GM12878 (cell line): ENCODE data around the gene NEK8. TPM values are rescaled to one million over a fixed set of nuclear protein-coding genes. Genes with fewer than 3 reads are reported as not detected.
A peak's percentile ranks its signal among the peaks of the same experiment; 100 is the strongest.

Experiments
- BACH1 ChIP-seq: fragments of 450-650 bp; IDR thresholded peaks from 2 replicates; pipeline ENCODE4 v1.6.1; 2017; ENCODE audit warnings: mild to moderate bottlenecking, borderline replicate concordance
- CREB1 ChIP-seq: IDR thresholded peaks from 2 replicates; pipeline ENCODE4 v1.6.1; 2012; ENCODE audit warnings: low read depth, mild to moderate bottlenecking, inconsistent platforms
- DPF2 ChIP-seq: fragments of 450-650 bp; IDR thresholded peaks from 2 replicates; pipeline ENCODE4 v1.6.1; 2017; ENCODE audit warnings: mild to moderate bottlenecking
- E4F1 ChIP-seq: fragments of 450-650 bp; IDR thresholded peaks from 2 replicates; pipeline ENCODE4 v1.6.1; 2018; ENCODE audit warnings: borderline replicate concordance, mild to moderate bottlenecking; ENCODE audit not compliant: partially characterized antibody
- EED ChIP-seq: sonication (generic); IDR thresholded peaks from 2 replicates; pipeline ENCODE4 v1.6.1; 2016; ENCODE audit warnings: antibody characterized with exemption, low read depth
- IRF4 ChIP-seq: IDR thresholded peaks from 2 replicates; pipeline ENCODE4 v1.6.1; 2011; ENCODE audit warnings: low read depth, low read length
- LARP7 ChIP-seq: fragments of 450-650 bp; IDR thresholded peaks from 2 replicates; pipeline ENCODE4 v1.6.1; 2017; ENCODE audit warnings: mild to moderate bottlenecking
- MEF2B ChIP-seq: fragments of 450-650 bp; IDR thresholded peaks from 2 replicates; pipeline ENCODE4 v1.6.1; 2018; ENCODE audit warnings: mild to moderate bottlenecking, moderate library complexity; ENCODE audit not compliant: partially characterized antibody, poor library complexity, severe bottlenecking
- MTA2 ChIP-seq: fragments of 450-650 bp; IDR thresholded peaks from 2 replicates; pipeline ENCODE4 v1.6.1; 2016; ENCODE audit warnings: low read depth, mild to moderate bottlenecking, moderate library complexity
- MTA3 ChIP-seq: IDR thresholded peaks from 2 replicates; pipeline ENCODE4 v1.6.1; 2012; ENCODE audit warnings: low read length, inconsistent platforms, borderline replicate concordance
- MYC ChIP-seq: IDR thresholded peaks from 2 replicates; pipeline ENCODE4 v1.6.1; 2011; ENCODE audit warnings: mild to moderate bottlenecking, low read length, moderate library complexity, inconsistent platforms; ENCODE audit not compliant: insufficient read depth, insufficient replicate concordance, insufficient read length, severe bottlenecking
- NFYA ChIP-seq: IDR thresholded peaks from 2 replicates; pipeline ENCODE4 v1.6.1; 2011; ENCODE audit warnings: low read depth, mild to moderate bottlenecking, low read length, improper control_type of control experiment, borderline replicate concordance
- NR2C2 ChIP-seq: IDR thresholded peaks from 2 replicates; pipeline ENCODE4 v1.6.1; 2011; ENCODE audit warnings: borderline replicate concordance, low read depth; ENCODE audit not compliant: control insufficient read depth, insufficient read length
- PBX3 ChIP-seq: IDR thresholded peaks from 2 replicates; pipeline ENCODE4 v1.6.1; 2011; ENCODE audit warnings: mild to moderate bottlenecking, low read depth, low read length, moderate library complexity; ENCODE audit not compliant: insufficient replicate concordance
- RELB ChIP-seq: fragments of 450-650 bp; IDR thresholded peaks from 2 replicates; pipeline ENCODE4 v1.6.1; 2017; ENCODE audit warnings: low read depth, mild to moderate bottlenecking, moderate library complexity
- RUNX3 ChIP-seq: IDR thresholded peaks from 2 replicates; pipeline ENCODE4 v1.6.1; 2012; ENCODE audit warnings: low read length, inconsistent platforms
- SPI1 ChIP-seq: IDR thresholded peaks from 2 replicates; pipeline ENCODE4 v1.6.1; 2011; ENCODE audit warnings: low read depth, mild to moderate bottlenecking, low read length, moderate library complexity, borderline replicate concordance; ENCODE audit not compliant: insufficient read depth
- polyA plus RNA-seq, 11 experiments: library from polyadenylated mRNA; depleted of rRNA in 4 of 11; unstranded in 6 of 11; stranded (reverse) in 5 of 11; fragments of >200 nt; fragmentation: Nextera tagmentation in 4 of 11; fragmentation: Illumina TruSeq in 1 of 11; extraction: Ambion mirVana in 4 of 11; extraction: Trizol in 1 of 11; gene quantifications; 1 replicate in 1 of 11; 2 replicates in 10 of 11; pipeline versions ENCODE4 v1.2.1 to v1.2.3, GENCODE V29; 2011 to 2016; ENCODE audit warnings: inconsistent platforms in 2 of 11, missing spikeins in 2 of 11, low read depth in 1 of 11
- total RNA-seq, 4 experiments: library from RNA; depleted of rRNA in 3 of 4; stranded (reverse); fragments of >200 nt in 3 of 4; fragmentation: Illumina TruSeq in 1 of 4; extraction: Trizol in 1 of 4; gene quantifications; 2 replicates each; pipeline versions ENCODE4 v1.2.1 to v1.2.3, GENCODE V29; 2013 to 2021
- TF ChIP-seq, protein P1 (sequence below): IDR thresholded peaks from 2 replicates; pipeline ENCODE4 v1.6.1; 2012; ENCODE audit warnings: low read depth, low read length, improper control_type of control experiment
- TF ChIP-seq, protein P2 (sequence below): fragments of 450-650 bp; conservative IDR thresholded peaks from 2 replicates; pipeline ENCODE4 v1.6.1; 2017; ENCODE audit warnings: mild to moderate bottlenecking, moderate library complexity

NEK8 gene
- total and polyA plus RNA-seq, 10 of the 15 experiments (the other 5 are each of a cell fraction or from before 2014, with no cell fraction given) = 2.3 to 14.3 (median 9.4) TPM

- TF ChIP-seq NFYA (no peak), IRF4 (peak; percentile 67; the same call in 1 of the 2 replicates), E4F1 (no peak), MTA3 (0 out of 2 replicates have a peak, but pooled peaks have one; percentile 71), MYC (no peak), BACH1 (no peak), DPF2 (0 out of 2 replicates have a peak, but pooled peaks have one; percentile 38), EED (peak; percentile 74), NR2C2 (no peak), MTA2 (peak; percentile 39; the same call in 1 of the 2 replicates), SPI1 (no peak), RUNX3 (peak; percentile 96), CREB1 (0 out of 2 replicates have a peak, but pooled peaks have one; percentile 7), PBX3 (no peak), MEF2B (peak; percentile 11), LARP7 (peak; percentile 46; the same call in 1 of the 2 replicates), RELB (peak; percentile 27; the same call in 1 of the 2 replicates)
- TF ChIP-seq, protein P1, sequence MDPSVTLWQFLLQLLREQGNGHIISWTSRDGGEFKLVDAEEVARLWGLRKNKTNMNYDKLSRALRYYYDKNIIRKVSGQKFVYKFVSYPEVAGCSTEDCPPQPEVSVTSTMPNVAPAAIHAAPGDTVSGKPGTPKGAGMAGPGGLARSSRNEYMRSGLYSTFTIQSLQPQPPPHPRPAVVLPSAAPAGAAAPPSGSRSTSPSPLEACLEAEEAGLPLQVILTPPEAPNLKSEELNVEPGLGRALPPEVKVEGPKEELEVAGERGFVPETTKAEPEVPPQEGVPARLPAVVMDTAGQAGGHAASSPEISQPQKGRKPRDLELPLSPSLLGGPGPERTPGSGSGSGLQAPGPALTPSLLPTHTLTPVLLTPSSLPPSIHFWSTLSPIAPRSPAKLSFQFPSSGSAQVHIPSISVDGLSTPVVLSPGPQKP = no peak
- TF ChIP-seq, protein P2, sequence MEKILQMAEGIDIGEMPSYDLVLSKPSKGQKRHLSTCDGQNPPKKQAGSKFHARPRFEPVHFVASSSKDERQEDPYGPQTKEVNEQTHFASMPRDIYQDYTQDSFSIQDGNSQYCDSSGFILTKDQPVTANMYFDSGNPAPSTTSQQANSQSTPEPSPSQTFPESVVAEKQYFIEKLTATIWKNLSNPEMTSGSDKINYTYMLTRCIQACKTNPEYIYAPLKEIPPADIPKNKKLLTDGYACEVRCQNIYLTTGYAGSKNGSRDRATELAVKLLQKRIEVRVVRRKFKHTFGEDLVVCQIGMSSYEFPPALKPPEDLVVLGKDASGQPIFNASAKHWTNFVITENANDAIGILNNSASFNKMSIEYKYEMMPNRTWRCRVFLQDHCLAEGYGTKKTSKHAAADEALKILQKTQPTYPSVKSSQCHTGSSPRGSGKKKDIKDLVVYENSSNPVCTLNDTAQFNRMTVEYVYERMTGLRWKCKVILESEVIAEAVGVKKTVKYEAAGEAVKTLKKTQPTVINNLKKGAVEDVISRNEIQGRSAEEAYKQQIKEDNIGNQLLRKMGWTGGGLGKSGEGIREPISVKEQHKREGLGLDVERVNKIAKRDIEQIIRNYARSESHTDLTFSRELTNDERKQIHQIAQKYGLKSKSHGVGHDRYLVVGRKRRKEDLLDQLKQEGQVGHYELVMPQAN = peak; percentile 51; the same call in 1 of the 2 replicates
Observed at GRCh38 chr17:28763137-28763799, 34.7 kb downstream of the NEK8 start (continued).
